GM21526 (cell line): ENCODE results near the gene LRP8.
A peak's percentile ranks its signal among the peaks of the same experiment; 100 is the strongest.
"Not testable (repeated sequence)": the region's sequence is repeated elsewhere in the genome, so short reads cannot be mapped to it uniquely, and the experiment has no call there.

ENCODE experiments used
- ATAC-seq: cut with Tn5 transposase; IDR thresholded peaks from one replicate; pipeline ENCODE4 v1.9.1; 2021; ENCODE audit warnings: moderate library complexity; ENCODE audit not compliant: unreplicated experiment, low FRiP score

LRP8 gene

DNA sequence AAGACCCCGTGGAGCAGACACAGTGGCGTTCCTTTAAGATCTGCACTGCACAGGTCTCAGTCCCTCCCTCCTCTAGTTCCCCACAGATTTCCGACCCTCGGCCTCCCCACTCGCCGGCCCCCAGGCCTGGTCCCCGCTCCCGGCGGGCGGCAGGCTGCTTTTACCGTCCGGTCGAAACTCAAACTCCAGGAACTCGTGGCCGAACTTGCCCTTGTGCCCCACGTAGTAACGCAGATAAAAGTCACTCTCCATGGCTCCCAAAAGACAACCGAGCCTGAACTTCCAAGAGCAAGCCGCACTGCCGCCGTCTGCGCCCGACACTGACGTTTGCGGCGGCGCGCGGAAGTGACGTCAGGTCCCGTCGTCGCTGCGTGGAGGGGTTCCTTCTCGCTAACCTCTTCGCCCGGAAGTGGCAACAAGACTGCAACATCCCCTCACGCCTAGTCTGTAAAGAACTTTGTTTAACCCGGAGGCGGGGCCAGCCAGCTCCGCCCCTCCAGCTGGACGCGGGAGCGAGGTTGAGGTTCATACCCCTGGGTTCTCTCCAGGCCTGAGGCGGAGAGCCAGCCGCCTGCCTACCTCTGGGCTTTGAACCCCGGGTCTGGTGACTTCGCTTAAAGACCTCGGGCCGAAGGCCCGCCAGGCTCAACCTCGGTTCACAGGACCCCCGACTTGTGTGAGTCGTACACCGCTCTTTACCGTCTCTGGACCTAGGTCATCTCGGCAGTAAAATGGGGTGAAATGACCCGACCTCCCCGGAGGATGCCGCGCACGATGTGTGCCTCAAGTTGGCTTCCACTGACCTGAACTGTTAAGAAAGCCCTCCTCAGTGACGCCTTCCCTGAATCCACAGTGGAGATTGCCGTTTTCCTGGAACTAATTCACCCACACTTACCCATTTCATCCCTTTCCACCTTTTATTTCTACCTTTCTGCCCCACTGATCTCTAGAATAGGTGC lies 89.4 kb downstream of the LRP8 start, which contains the start of gene MAGOH:
MAGOH (minus strand) TSS at position 322 of the 959 bp plus-strand sequence; CDS start at position 252, 70 bp downstream.
- ATAC-seq: peak; percentile 95

DNA sequence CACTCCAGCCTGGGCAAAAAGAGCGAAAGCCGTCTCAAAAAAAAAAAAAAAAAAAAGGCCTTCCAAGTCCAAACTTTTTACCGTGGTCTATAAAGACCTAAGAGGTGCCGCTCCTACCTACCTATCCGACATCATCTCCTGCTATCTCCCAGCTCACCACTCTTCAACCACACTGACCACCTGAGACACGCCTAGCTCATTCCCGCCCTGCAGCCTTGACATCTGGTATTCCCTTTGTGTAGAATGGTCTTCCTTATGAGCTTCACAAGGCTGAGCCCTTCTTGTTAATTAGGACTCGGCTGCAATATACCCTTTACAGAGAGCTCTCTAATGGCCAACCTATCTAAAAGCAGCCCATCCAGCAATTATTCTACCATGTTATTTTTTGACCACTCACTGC lies 90.2 kb downstream of the LRP8 start:
- ATAC-seq: no peak

DNA sequence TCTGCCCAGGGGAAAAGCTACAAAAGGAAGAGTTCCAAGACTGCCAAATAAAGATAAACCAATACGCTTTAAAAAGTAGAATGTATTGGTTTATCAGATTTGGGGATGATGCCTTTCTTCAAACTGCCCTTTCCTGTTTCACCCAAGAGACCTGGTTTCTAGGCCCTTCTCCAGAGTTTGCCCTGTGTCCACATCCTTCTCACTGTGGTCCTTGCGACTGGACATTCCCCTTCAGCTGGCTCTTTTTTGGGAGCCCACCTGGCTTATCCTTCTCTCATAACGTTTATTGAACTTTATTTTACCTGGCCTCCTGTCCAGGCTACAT lies 106.9 kb downstream of the LRP8 start:
- ATAC-seq: no peak

DNA sequence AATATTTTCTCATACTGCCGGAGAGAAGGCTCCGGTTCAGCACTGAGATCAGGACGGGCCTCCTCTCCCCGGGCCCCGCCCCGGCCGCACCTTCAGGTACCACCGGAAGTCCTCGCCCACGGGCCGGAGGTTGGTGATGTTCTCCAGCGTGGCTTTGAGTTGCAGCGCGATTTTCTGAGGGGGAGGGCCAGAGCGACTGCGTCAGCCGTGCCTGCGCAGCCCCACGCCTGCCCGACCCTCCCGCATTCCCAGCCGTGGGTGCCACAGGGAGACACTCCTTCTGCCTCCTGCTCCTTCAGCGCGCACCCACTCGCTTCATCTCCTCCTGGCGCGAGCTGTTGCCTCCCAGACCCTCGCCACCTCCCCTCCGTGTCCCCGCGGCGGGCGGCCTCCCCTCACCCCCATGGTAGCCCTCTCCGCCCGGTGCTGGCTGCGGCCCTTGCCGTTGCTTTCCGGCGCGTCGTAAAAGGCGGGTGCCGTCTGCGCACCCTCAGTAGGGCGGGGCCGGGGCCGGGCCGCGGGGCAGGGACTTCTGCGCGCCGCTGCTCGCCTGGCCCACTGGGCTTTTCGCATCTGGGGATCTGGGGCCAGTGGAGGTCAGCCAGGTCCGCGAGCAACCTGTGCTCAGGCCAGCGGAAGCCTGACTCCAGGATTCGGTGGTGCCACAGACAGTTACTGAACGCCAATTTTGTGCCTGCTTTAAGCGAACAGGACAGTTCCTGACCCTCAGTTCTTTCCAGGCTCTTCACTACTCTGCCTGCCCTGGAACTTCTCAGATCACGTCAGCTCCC lies 107.5 kb downstream of the LRP8 start, which contains the start of gene CZIB:
CZIB (minus strand) TSS at position 464 of the 791 bp plus-strand sequence; CDS start at position 405, 59 bp downstream.
- peak; percentile 89 for ATAC-seq

- no peak for ATAC-seq
Measured at GRCh38 chr1:53219711-53220110, 108.2 kb downstream of the LRP8 start.

- ATAC-seq: no peak
Measured at GRCh38 chr1:53218201-53218600, 109.7 kb downstream of the LRP8 start.

GRCh38 chr1:53214376-53214940 lies 113.4 kb downstream of the LRP8 start:
- no peak for ATAC-seq

DNA sequence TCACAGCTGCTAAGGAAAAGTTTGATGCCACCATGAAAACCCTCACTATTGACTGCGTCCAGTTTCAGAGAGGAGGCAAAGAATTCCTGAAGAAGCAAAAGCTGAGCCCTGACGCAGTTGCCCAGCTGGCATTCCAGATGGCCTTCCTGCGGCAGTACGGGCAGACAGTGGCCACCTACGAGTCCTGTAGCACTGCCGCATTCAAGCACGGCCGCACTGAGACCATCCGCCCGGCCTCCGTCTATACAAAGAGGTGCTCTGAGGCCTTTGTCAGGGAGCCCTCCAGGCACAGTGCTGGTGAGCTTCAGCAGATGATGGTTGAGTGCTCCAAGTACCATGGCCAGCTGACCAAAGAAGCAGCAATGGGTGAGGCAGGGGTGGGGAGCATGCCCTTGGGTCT lies 116.9 kb downstream of the LRP8 start:
- no peak for ATAC-seq

DNA sequence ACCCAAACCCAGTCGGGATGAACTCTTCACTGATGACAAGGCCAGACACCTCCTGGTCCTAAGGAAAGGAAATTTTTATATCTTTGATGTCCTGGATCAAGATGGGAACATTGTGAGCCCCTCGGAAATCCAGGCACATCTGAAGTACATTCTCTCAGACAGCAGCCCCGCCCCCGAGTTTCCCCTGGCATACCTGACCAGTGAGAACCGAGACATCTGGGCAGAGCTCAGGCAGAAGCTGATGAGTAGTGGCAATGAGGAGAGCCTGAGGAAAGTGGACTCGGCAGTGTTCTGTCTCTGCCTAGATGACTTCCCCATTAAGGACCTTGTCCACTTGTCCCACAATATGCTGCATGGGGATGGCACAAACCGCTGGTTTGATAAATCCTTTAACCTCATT lies 117.5 kb downstream of the LRP8 start:
- ATAC-seq: no peak

GRCh38 chr1:53207726-53208125 lies 120.1 kb downstream of the LRP8 start:
- ATAC-seq: no peak

DNA sequence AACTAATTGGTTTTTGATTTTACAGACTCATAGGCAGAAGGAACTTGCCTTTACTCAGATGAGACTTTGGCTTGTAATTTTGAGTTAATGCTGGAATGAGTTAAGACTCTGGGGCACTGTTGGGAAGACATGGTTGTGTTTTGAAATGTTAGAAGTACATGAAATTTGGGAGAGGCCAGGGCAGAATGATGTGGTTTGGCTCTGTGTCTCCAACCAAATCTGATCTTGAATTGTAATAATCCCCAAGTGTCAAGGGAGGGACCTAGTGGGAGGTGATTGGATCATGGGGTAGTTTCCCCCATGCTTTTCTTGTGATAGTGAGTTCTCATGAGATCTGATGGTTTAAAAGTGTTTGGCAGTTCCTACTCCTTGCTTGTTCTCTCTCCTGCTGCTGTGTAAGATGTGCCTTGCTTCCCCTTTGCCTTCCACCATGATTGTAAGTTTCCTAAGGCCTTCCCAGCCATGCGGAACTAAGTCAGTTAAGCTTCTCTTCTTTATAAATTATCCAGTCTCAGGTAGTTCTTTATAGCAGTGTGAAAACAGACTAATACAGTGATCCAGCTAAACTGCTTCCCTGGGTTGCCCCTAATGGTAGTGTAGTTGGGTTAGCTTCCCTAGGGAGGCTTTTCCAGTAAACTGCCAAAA lies 121.0 kb downstream of the LRP8 start:
- no peak for ATAC-seq

GRCh38 chr1:53206083-53206685 lies 121.7 kb downstream of the LRP8 start:
- ATAC-seq: not testable (repeated sequence)

GRCh38 chr1:53205496-53205895 lies 122.4 kb downstream of the LRP8 start:
- ATAC-seq: not testable (repeated sequence)

- no peak for ATAC-seq
Measured at GRCh38 chr1:53203466-53203865, 124.4 kb downstream of the LRP8 start.

DNA sequence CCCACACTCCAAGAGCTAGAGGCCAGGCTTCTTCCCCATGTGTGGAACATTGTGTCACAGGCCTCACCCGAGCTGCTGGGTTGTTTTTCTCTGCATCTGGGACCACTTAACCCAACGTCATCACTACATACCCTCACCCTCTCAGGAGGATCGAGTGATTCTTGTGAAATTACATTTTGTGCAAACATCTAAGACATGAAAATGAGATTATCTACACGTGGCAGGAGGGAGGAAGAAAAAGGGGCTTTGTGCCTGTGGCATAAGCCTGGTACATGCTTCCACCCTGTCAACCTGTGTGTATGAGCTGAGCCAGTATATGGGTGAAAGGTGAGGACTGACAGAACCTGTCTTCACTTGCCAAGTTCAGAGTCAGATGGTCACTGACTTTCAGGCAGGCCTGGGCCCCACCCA lies 129.6 kb downstream of the LRP8 start:
- ATAC-seq: no peak

GRCh38 chr1:53197291-53198200 lies 130.3 kb downstream of the LRP8 start:
- ATAC-seq: no peak

DNA sequence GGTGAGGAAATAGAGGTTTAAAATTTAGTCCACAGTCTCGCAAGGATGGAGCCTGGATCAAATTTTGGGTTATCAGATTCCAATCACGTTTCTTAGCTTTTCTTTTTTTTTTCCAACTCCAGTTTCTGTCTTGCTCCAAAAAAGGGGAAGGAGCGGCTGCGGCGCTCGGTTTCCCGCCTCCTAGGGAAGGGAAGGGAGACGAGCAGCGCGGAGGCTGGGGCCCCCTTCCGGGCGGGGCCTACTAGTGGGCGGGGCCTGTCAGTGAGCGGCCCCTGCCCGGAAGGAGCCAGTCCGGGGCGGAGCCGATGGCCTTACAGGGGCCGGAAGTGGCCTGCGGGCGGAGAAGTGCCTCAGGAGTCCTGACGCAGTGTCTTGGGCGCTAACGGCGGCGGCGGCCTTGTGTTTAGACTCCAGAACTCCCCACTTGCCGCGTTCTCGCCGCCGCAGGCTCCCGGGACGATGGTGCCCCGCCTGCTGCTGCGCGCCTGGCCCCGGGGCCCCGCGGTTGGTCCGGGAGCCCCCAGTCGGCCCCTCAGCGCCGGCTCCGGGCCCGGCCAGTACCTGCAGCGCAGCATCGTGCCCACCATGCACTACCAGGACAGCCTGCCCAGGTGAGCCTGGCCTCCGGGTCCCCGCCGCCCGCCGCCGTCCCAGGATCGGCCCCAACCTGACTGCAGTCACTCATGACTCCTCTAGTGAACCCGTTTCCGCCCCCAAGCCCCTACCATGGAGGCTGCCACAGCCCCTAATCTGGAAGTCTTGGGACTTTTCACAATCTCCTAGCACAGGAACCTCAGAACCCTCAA lies 131.2 kb downstream of the LRP8 start, which contains the start of gene CPT2:
CPT2 (plus strand) TSS at position 340 of the 806 bp plus-strand sequence; CDS start at position 460, 120 bp downstream.
- ATAC-seq: peak; percentile 98

GRCh38 chr1:53196017-53196484 lies 131.8 kb downstream of the LRP8 start:
- no peak for ATAC-seq
